Right lobe of liver (tissue), 6 donors: ENCODE measurements around the gene INPP5A. TPM values are rescaled to one million over a fixed set of nuclear protein-coding genes. Genes with fewer than 3 reads are reported as not detected.
A peak's percentile ranks its signal among the peaks of the same experiment; 100 is the strongest.

Experiments
- ATAC-seq, 4 donors: fragments of 200-7000 bp; cut with Tn5 transposase; one replicate each; pipeline ENCODE4 v1.9.1; 2020; ENCODE audit warnings: mild to moderate bottlenecking in 4 of 4, moderate library complexity in 4 of 4
- DNase-seq, 3 donors: peaks; one replicate each; pipeline ENCODE4 v3.0.0-alpha.2; 2020
- H3K27ac ChIP-seq, 3 donors: fragments of 200-600 bp; one replicate each; pipeline ENCODE4 v1.8.0; 2022
- H3K27me3 ChIP-seq, 2 donors: fragments of 200-600 bp; one replicate each; pipeline ENCODE4 v1.8.0; 2022
- H3K36me3 ChIP-seq, 4 donors: fragments of 200-600 bp; sonication (generic) in 1 of 4; one replicate each; pipeline versions ENCODE4 v1.5.1 to v1.8.0; 2017 to 2022; ENCODE audit warnings: control low read depth in 1 of 4
- H3K4me1 ChIP-seq, 4 donors: fragments of 200-600 bp; sonication (generic) in 1 of 4; one replicate each; pipeline versions ENCODE4 v1.5.1 to v1.8.0; 2017 to 2022; ENCODE audit warnings: control low read depth in 1 of 4
- H3K4me3 ChIP-seq, 3 donors: fragments of 200-600 bp; one replicate each; pipeline ENCODE4 v1.8.0; 2022
- H3K9me3 ChIP-seq, 4 donors: fragments of 200-600 bp; sonication (generic) in 1 of 4; one replicate each; pipeline versions ENCODE4 v1.5.1 to v1.8.0; 2017 to 2022; ENCODE audit warnings: control low read depth in 1 of 4
- CTCF ChIP-seq, 4 donors: fragments of 200-600 bp in 3 of 4; fragments of 450-650 bp in 1 of 4; IDR thresholded peaks; one replicate each; pipeline versions ENCODE4 v1.5.1 to v1.8.0; 2016 to 2022; ENCODE audit warnings: antibody characterized with exemption in 4 of 4, mild to moderate bottlenecking in 2 of 4
- POLR2A ChIP-seq: fragments of 450-650 bp; IDR thresholded peaks from one replicate; pipeline ENCODE4 v1.6.1; 2017; ENCODE audit warnings: antibody characterized with exemption, mild to moderate bottlenecking
- WGBS: methylation state at CpG from one replicate; pipeline ENCODE4 v1.1.6; 2018; ENCODE audit warnings: low coverage, low lambda C conversion rate; ENCODE audit not compliant: insufficient coverage; ENCODE audit errors: missing lambda C conversion rate; 5-methylcytosine and 5-hydroxymethylcytosine counted together
- intact Hi-C, 2 donors: fragments of 100-400 bp; cut with DNase I; formaldehyde crosslinking; loops; one replicate each; pipeline versions ENCODE4 v1.11.2 to v1.14.1; 2022
- total RNA-seq, 6 experiments: library from RNA; depleted of rRNA in 2 of 6; stranded (reverse); fragments of >200 nt in 2 of 6; fragmentation: NEBNext Ultra II Directional in 3 of 6; extraction: Animal tissue kit (Norgen Biotek cat#: 25700) in 3 of 6; gene quantifications; one replicate each; pipeline versions ENCODE4 v1.1.0 to v1.2.4, GENCODE V29; 2016 to 2023
- donor health status: DM: no; HTN: yes; CAD: no.
- donor health status: DM: no; HTN: no; CAD: no.
- donor health status: DM: no; HTN: no; CAD: no.
- donor health status: DM: no; HTN: yes; CAD: no.
- donor health status: DM: no; HTN: yes; CAD: no.

INPP5A gene
- total RNA-seq, 6 experiments from 2014 or later = 12.5 to 24.6 (median 16.9) TPM

GRCh38 chr10:132521041-132521465 is 16.5 kb upstream of the INPP5A start:
- ATAC-seq = no peak
- TF ChIP-seq POLR2A (no peak), CTCF (IDR thresholded peaks at IDR 0.05) (no peak)
- peak in 2 of 3 donors; percentile 39 to 43 for DNase-seq
- no peaks in the 10 kb centered on the region for H3K27me3 ChIP-seq
- H3K4me1 ChIP-seq = peaks cover 3 to 33% (median 17%) of the 10 kb centered on the region in 4 donors
- no peak overlapping the region for H3K4me3 ChIP-seq
- no peaks in the 10 kb centered on the region for H3K9me3 ChIP-seq
- intact Hi-C loops = no loop called here
- H3K36me3 ChIP-seq = no peaks in the 10 kb centered on the region
- H3K27ac ChIP-seq = no peak overlapping the region
- 68% methylated on average over 3 of the region's 14 CpGs for WGBS

GRCh38 chr10:132521466-132522102 is 16.0 kb upstream of the INPP5A start:
- Histone ChIP-seq H3K9me3 (no peaks in the 10 kb centered on the region), H3K36me3 (no peaks in the 10 kb centered on the region), H3K27ac (no peak overlapping the region), H3K4me3 (no peak overlapping the region), H3K27me3 (no peaks in the 10 kb centered on the region), H3K4me1 (peaks cover 3 to 31% (median 16%) of the 10 kb centered on the region in 4 donors)
- no peak for ATAC-seq
- TF ChIP-seq CTCF (IDR thresholded peaks at IDR 0.05) (no peak), POLR2A (no peak)
- intact Hi-C loops = no loop called here
- no CpG with 5 or more reads among the region's 19 CpGs for WGBS
- DNase-seq = peak in 2 of 3 donors; percentile 40 to 42

- TF ChIP-seq CTCF (IDR thresholded peaks at IDR 0.05) = no peak
- no peak for TF ChIP-seq POLR2A
- H3K9me3 ChIP-seq = no peaks in the 10 kb centered on the region
- DNase-seq = peak in 2 of 3 donors; percentile 37
- H3K4me1 ChIP-seq = peaks cover 1 to 19% (median 8%) of the 10 kb centered on the region in 4 donors
- no peak for ATAC-seq
- H3K4me3 ChIP-seq = no peak overlapping the region
- H3K27ac ChIP-seq = no peak overlapping the region
- no peaks in the 10 kb centered on the region for H3K36me3 ChIP-seq
- WGBS = no CpG with 5 or more reads among the region's 14 CpGs
- intact Hi-C loops = no loop called here
- no peaks in the 10 kb centered on the region for H3K27me3 ChIP-seq
Observed at GRCh38 chr10:132522521-132523411, 14.8 kb upstream of the INPP5A start.

GRCh38 chr10:132523561-132524442 is 13.8 kb upstream of the INPP5A start:
- Histone ChIP-seq H3K27me3 (no peaks in the 10 kb centered on the region), H3K36me3 (no peaks in the 10 kb centered on the region), H3K9me3 (no peaks in the 10 kb centered on the region), H3K4me3 (no peak overlapping the region), H3K4me1 (peaks cover 0 to 9% (median 2%) of the 10 kb centered on the region in 4 donors), H3K27ac (no peak overlapping the region)
- DNase-seq (peak in 2 of 3 donors; percentile 34 to 45), ATAC-seq (no peak)
- TF ChIP-seq CTCF (IDR thresholded peaks at IDR 0.05) (no peak), POLR2A (no peak)
- intact Hi-C loops = no loop called here
- WGBS = 54% methylated on average over 6 of the region's 15 CpGs
